B cell (primary cell): ENCODE results near the gene E2F2. TPM values are rescaled to one million over a fixed set of nuclear protein-coding genes. Genes with fewer than 3 reads are reported as not detected.

Experiments
- ATAC-seq: fragments of 200-7000 bp; cut with Tn5 transposase; one replicate; pipeline ENCODE4 v1.10.0; 2021; ENCODE audit warnings: low read depth, mild to moderate bottlenecking, moderate number of reproducible peaks, moderate library complexity
- CTCF ChIA-PET: fragments of 350-600 bp; sonication (Branson Sonifier 250); formaldehyde crosslinking; loops from one replicate; lab custom pipeline; 2021; ENCODE audit warnings: antibody characterized with exemption, inconsistent platforms; lab: Charles Lee
- POLR2A ChIA-PET: fragments of 350-600 bp; sonication (Branson Sonifier 250); formaldehyde crosslinking; loops from one replicate; lab custom pipeline; 2021; ENCODE audit warnings: antibody characterized with exemption; lab: Charles Lee
- DNase-seq: peaks from one replicate; pipeline ENCODE4 v3.0.0; 2013
- H2AFZ ChIP-seq: 2 replicates; pipeline ENCODE4 v1.6.1; 2012; ENCODE audit warnings: mild to moderate bottlenecking, low read depth, low read length; ENCODE audit not compliant: insufficient read depth, poor library complexity, severe bottlenecking
- H3K27ac ChIP-seq, 2 donors: 1 replicate in 1 of 2; 2 replicates in 1 of 2; pipeline ENCODE4 v1.5.1; 2012 to 2013; ENCODE audit warnings: low read length in 2 of 2, mild to moderate bottlenecking in 2 of 2, moderate library complexity in 1 of 2
- H3K27me3 ChIP-seq, 4 experiments: fragments of 200-600 bp in 1 of 4; sonication (generic) in 1 of 4; replicated peaks in 1 of 4; 1 replicate in 2 of 4; 2 replicates in 2 of 4; pipeline versions ENCODE4 v1.6.1 to v1.7.0; 2013 to 2016; ENCODE audit warnings: low read length in 3 of 4, mild to moderate bottlenecking in 2 of 4, mixed read lengths in 1 of 4, moderate library complexity in 1 of 4; ENCODE audit not compliant: insufficient read depth in 4 of 4, control insufficient read depth in 3 of 4; ENCODE audit errors: control extremely low read depth in 1 of 4
- H3K36me3 ChIP-seq, 2 experiments: replicated peaks in 1 of 2; 1 replicate in 1 of 2; 2 replicates in 1 of 2; pipeline versions ENCODE4 v1.6.1 to v1.7.1; 2013; ENCODE audit warnings: low read length in 1 of 2; ENCODE audit not compliant: insufficient read depth in 2 of 2, control insufficient read depth in 1 of 2; ENCODE audit errors: control extremely low read depth in 1 of 2, extremely low read depth in 1 of 2
- H3K4me1 ChIP-seq, 2 donors: fragments of 200-600 bp in 1 of 2; sonication (generic) in 1 of 2; 1 replicate in 1 of 2; 2 replicates in 1 of 2; pipeline versions ENCODE4 v1.5.1 to v1.6.1; 2013 to 2017; ENCODE audit warnings: low read length in 2 of 2; ENCODE audit not compliant: control insufficient read depth in 2 of 2, insufficient read depth in 2 of 2
- H3K4me2 ChIP-seq: replicated peaks from 2 replicates; pipeline ENCODE3; 2012; ENCODE audit warnings: mild to moderate bottlenecking, low read depth, low read length; ENCODE audit not compliant: poor library complexity, severe bottlenecking
- H3K4me3 ChIP-seq, 5 experiments: fragments of 200-600 bp in 1 of 5; sonication (generic) in 1 of 5; 1 replicate in 3 of 5; 2 replicates in 2 of 5; pipeline versions ENCODE4 v1.5.1 to v1.7.0; 2011 to 2016; ENCODE audit warnings: low read length in 4 of 5, mild to moderate bottlenecking in 4 of 5, low read depth in 2 of 5, control low read depth in 1 of 5, moderate library complexity in 1 of 5; ENCODE audit not compliant: insufficient read depth in 1 of 5; ENCODE audit errors: control extremely low read depth in 1 of 5, extremely low read depth in 1 of 5
- H3K79me2 ChIP-seq: fragments of 200-600 bp; sonication (generic); one replicate; pipeline ENCODE4 v1.6.0; 2016; ENCODE audit warnings: low read length; ENCODE audit not compliant: control insufficient read depth, insufficient read depth
- H3K9ac ChIP-seq: fragments of 200-600 bp; sonication (generic); 2 replicates; pipeline ENCODE4 v1.6.1; 2017; ENCODE audit warnings: mild to moderate bottlenecking, low read length, moderate library complexity
- H3K9me3 ChIP-seq, 3 donors: one replicate each; pipeline versions ENCODE4 v1.6.1 to v1.7.1; 2013; ENCODE audit warnings: low read length in 2 of 3; ENCODE audit not compliant: control insufficient read depth in 2 of 3, insufficient read depth in 1 of 3; ENCODE audit errors: control extremely low read depth in 1 of 3
- H4K20me1 ChIP-seq: 2 replicates; pipeline ENCODE4 v1.6.0; 2012; ENCODE audit warnings: mild to moderate bottlenecking, low read length; ENCODE audit not compliant: insufficient read depth, control insufficient read depth, poor library complexity, severe bottlenecking
- H3K27ac Mint-ChIP-seq: one replicate; pipeline ENCODE4 v1.8.0; 2021; ENCODE audit warnings: mixed read lengths
- H3K27me3 Mint-ChIP-seq: one replicate; pipeline ENCODE4 v1.8.0; 2021; ENCODE audit warnings: mixed read lengths
- H3K4me1 Mint-ChIP-seq: one replicate; pipeline ENCODE4 v1.8.0; 2021; ENCODE audit warnings: mixed read lengths
- H3K4me3 Mint-ChIP-seq: one replicate; pipeline ENCODE4 v1.8.0; 2021; ENCODE audit warnings: mixed read lengths
- H3K9me3 Mint-ChIP-seq: one replicate; pipeline ENCODE4 v1.8.0; 2022; ENCODE audit warnings: mixed read lengths; ENCODE audit not compliant: insufficient read depth
- EZH2 ChIP-seq: IDR thresholded peaks from 2 replicates; pipeline ENCODE4 v1.6.1; 2012; ENCODE audit warnings: borderline replicate concordance, low read depth, mild to moderate bottlenecking, moderate library complexity, low read length; ENCODE audit not compliant: insufficient read depth, poor library complexity, severe bottlenecking
- WGBS: methylation state at CpG from one replicate; pipeline ENCODE4 v1.1.5; 2013; ENCODE audit warnings: missing lambda C conversion rate; ENCODE audit not compliant: insufficient coverage; 5-methylcytosine and 5-hydroxymethylcytosine counted together
- intact Hi-C: fragments of 100-400 bp; cut with micrococcal nuclease; formaldehyde crosslinking; loops from one replicate; pipeline ENCODE4 v1.10.0; 2022
- polyA plus RNA-seq: library from polyadenylated mRNA; depleted of rRNA; stranded (reverse); fragments of >200 nt; gene quantifications from 2 replicates; pipeline ENCODE4 v1.2.3, GENCODE V29; 2012
- total RNA-seq, 2 donors: library from RNA; stranded (reverse); fragments of 120-200 nt in 1 of 2; gene quantifications; 1 replicate in 1 of 2; 2 replicates in 1 of 2; pipeline versions ENCODE4 v1.2.3 to v1.2.4, GENCODE V29; 2013 to 2022
- TF ChIP-seq, protein P1 (sequence below): fragments of 200-600 bp; IDR thresholded peaks from one replicate; pipeline ENCODE4 v1.8.0; 2022; ENCODE audit warnings: antibody characterized with exemption, mild to moderate bottlenecking

Gene E2F2
- total and polyA plus RNA-seq, 2 donors (not counting 1 experiment from before 2014, with no cell fraction given), result 2.4 to 3.2 TPM

GRCh38 chr1:23539698-23540266 lies 8.7 kb upstream of the E2F2 start:
- no peak overlapping the region for H3K27ac ChIP-seq
- H3K27me3 ChIP-seq, result no peaks in the 10 kb centered on the region
- H3K9me3 Mint-ChIP-seq, result no peaks in the 10 kb centered on the region
- POLR2A ChIA-PET, result interaction anchor here (0.5 to 2.4 kb wide), 8 partner anchors 11 to 125 kb away, joined by 4 to 40 read pairs (median 4); partner anchors contain the start of gene ASAP3
- H3K4me3 ChIP-seq, result peak overlapping the region in 1 of 5 experiments; percentile 5
- no peaks in the 10 kb centered on the region for H3K9me3 ChIP-seq
- no peak overlapping the region for H3K9ac ChIP-seq
- H3K27ac Mint-ChIP-seq, result peak overlapping the region; percentile 79
- DNase-seq (peak; percentile 98), ATAC-seq (peak; percentile 91)
- peak overlapping the region; percentile 73 for H3K4me3 Mint-ChIP-seq
- peaks cover 6% of the 10 kb centered on the region for H3K79me2 ChIP-seq
- H3K36me3 ChIP-seq, result no peaks in the 10 kb centered on the region
- H2AFZ ChIP-seq, result peak overlapping the region; percentile 47
- H3K27me3 Mint-ChIP-seq, result no peaks in the 10 kb centered on the region
- TF ChIP-seq EZH2, result no peak
- TF ChIP-seq, protein P1, sequence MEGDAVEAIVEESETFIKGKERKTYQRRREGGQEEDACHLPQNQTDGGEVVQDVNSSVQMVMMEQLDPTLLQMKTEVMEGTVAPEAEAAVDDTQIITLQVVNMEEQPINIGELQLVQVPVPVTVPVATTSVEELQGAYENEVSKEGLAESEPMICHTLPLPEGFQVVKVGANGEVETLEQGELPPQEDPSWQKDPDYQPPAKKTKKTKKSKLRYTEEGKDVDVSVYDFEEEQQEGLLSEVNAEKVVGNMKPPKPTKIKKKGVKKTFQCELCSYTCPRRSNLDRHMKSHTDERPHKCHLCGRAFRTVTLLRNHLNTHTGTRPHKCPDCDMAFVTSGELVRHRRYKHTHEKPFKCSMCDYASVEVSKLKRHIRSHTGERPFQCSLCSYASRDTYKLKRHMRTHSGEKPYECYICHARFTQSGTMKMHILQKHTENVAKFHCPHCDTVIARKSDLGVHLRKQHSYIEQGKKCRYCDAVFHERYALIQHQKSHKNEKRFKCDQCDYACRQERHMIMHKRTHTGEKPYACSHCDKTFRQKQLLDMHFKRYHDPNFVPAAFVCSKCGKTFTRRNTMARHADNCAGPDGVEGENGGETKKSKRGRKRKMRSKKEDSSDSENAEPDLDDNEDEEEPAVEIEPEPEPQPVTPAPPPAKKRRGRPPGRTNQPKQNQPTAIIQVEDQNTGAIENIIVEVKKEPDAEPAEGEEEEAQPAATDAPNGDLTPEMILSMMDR, result peak; percentile 91
- H3K4me1 ChIP-seq, result peaks cover 18 to 26% of the 10 kb centered on the region in 2 donors
- H3K4me1 Mint-ChIP-seq, result peaks cover 29% of the 10 kb centered on the region
- 0% methylated on average over 7 of the region's 16 CpGs for WGBS
- CTCF ChIA-PET, result interaction anchor here (0.6 to 41.7 kb wide), 39 partner anchors 8 to 534 kb away, joined by 3 to 1420 read pairs (median 4); partner anchors contain the start of genes ASAP3, E2F2, ELOA and HTR1D
- H3K4me2 ChIP-seq, result peak overlapping the region; percentile 66
- no peaks in the 10 kb centered on the region for H4K20me1 ChIP-seq
- intact Hi-C loops, result loop anchor here (1.0 to 10.0 kb wide), 5 partner anchors 8 to 375 kb away; partner anchors contain the start of genes E2F2 and LUZP1
